Kidney tubule cell (primary cell): ENCODE results near the gene INTS7.

Experiments used
- DNase-seq: peaks from one replicate; pipeline ENCODE4 v3.0.0-alpha.2; 2018; ENCODE audit warnings: low spot score

The INTS7 gene

GRCh38 chr1:212035123-212035834 is at the start of gene INTS7, which contains the start of gene DTL:
TSS of gene INTS7 (minus strand) at chr1:212035557. CDS start at chr1:212035437, 120 bp downstream.
TSS of gene DTL (plus strand) at chr1:212035748. CDS start at chr1:212035891, 143 bp downstream.
- peak; percentile 99 for DNase-seq

- DNase-seq = no peak
These were observed 47.5 kb upstream of the INTS7 start for GRCh38 chr1:212082765-212083406.

- DNase-seq = no peak
These were observed 43.5 kb upstream of the INTS7 start for GRCh38 chr1:212078826-212079225.

- no peak for DNase-seq
These were observed 41.7 kb upstream of the INTS7 start for GRCh38 chr1:212077028-212077427.

GRCh38 chr1:212074856-212075255 is 39.5 kb upstream of the INTS7 start:
- DNase-seq = no peak

GRCh38 chr1:212074313-212074712 is 39.0 kb upstream of the INTS7 start:
- DNase-seq = no peak

- no peak for DNase-seq
These were observed 38.1 kb upstream of the INTS7 start for GRCh38 chr1:212073490-212073889.

- DNase-seq = no peak
These were observed 36.7 kb upstream of the INTS7 start for GRCh38 chr1:212072047-212072446.

- peak; percentile 60 for DNase-seq
These were observed 35.5 kb upstream of the INTS7 start for GRCh38 chr1:212070720-212071302.

- DNase-seq = no peak
These were observed 32.4 kb upstream of the INTS7 start for GRCh38 chr1:212067787-212068186.

- DNase-seq = peak; percentile 64
These were observed 27.6 kb upstream of the INTS7 start for GRCh38 chr1:212062832-212063438.

- DNase-seq = peak; percentile 46
These were observed 25.5 kb upstream of the INTS7 start for GRCh38 chr1:212060632-212061472.

- no peak for DNase-seq
These were observed 20.0 kb upstream of the INTS7 start for GRCh38 chr1:212055333-212055732.

- DNase-seq = no peak
These were observed 18.6 kb upstream of the INTS7 start for GRCh38 chr1:212053993-212054392.

- peak; percentile 33 for DNase-seq
These were observed 10.6 kb upstream of the INTS7 start for GRCh38 chr1:212045981-212046380.

- DNase-seq = no peak
These were observed 9.5 kb upstream of the INTS7 start for GRCh38 chr1:212044851-212045250.

GRCh38 chr1:212042436-212042835 is 7.1 kb upstream of the INTS7 start:
- no peak for DNase-seq

GRCh38 chr1:212040629-212041412 is 5.5 kb upstream of the INTS7 start:
- peak; percentile 74 for DNase-seq

GRCh38 chr1:212039622-212040021 is 4.3 kb upstream of the INTS7 start:
- DNase-seq = peak; percentile 13

GRCh38 chr1:212037900-212038299 is 2.5 kb upstream of the INTS7 start:
- peak; percentile 25 for DNase-seq
